IMR-90 (cell line): ENCODE data around the gene CCDC77. TPM values are rescaled to one million over a fixed set of nuclear protein-coding genes. Genes with fewer than 3 reads are reported as not detected.

Experiments used
- ATAC-seq: fragments of 200-7000 bp; cut with Tn5 transposase; 2 replicates; pipeline ENCODE4 v1.9.1; 2020; ENCODE audit warnings: low read depth, mild to moderate bottlenecking, moderate library complexity
- BruUV-seq: library from RNA; stranded (reverse); fragments of 400-500 nt; replicated peaks from 2 replicates; lab custom pipeline; 2021; lab: Mats Ljungman, UMichigan
- CTCF ChIA-PET: fragments of 300-600 bp; formaldehyde crosslinking; extraction: SDS; loops from one replicate; lab custom pipeline; 2021; ENCODE audit warnings: antibody characterized with exemption; lab: Yijun Ruan, JAX
- POLR2A ChIA-PET: fragments of 300-600 bp; sonication (Branson Sonifier 250); formaldehyde crosslinking; loops from one replicate; lab custom pipeline; 2022; ENCODE audit warnings: antibody characterized with exemption; ENCODE audit not compliant: unreplicated experiment; lab: Charles Lee
- DNase-seq: peaks from one replicate; pipeline ENCODE4 v3.0.0; 2013
- H2AFZ ChIP-seq: replicated peaks from 2 replicates; pipeline ENCODE3; 2013; ENCODE audit warnings: low read length, mild to moderate bottlenecking; ENCODE audit not compliant: poor library complexity
- H2AK5ac ChIP-seq: 2 replicates; pipeline ENCODE4 v1.6.1; 2013; ENCODE audit warnings: low read depth, low read length, inconsistent platforms
- H2AK9ac ChIP-seq: replicated peaks from 2 replicates; pipeline ENCODE3; 2013; ENCODE audit warnings: mild to moderate bottlenecking, low read depth, low read length, moderate library complexity; ENCODE audit not compliant: poor library complexity
- H2BK120ac ChIP-seq: 2 replicates; pipeline ENCODE4 v1.6.1; 2013; ENCODE audit warnings: low read depth, low read length, inconsistent platforms
- H2BK15ac ChIP-seq: 3 replicates; pipeline ENCODE4 v1.6.1; 2013; ENCODE audit warnings: low read depth, low read length, inconsistent platforms
- H2BK20ac ChIP-seq: 2 replicates; pipeline ENCODE4 v1.6.1; 2013; ENCODE audit warnings: low read depth, mild to moderate bottlenecking, inconsistent platforms, low read length, moderate library complexity
- H2BK5ac ChIP-seq: 2 replicates; pipeline ENCODE4 v1.6.1; 2013; ENCODE audit warnings: mild to moderate bottlenecking, low read depth, low read length, inconsistent platforms; ENCODE audit not compliant: poor library complexity, severe bottlenecking
- H3K14ac ChIP-seq: replicated peaks from 2 replicates; pipeline ENCODE4 v1.6.1; 2013; ENCODE audit warnings: low read depth, low read length, inconsistent platforms
- H3K18ac ChIP-seq: 2 replicates; pipeline ENCODE4 v1.6.1; 2013; ENCODE audit warnings: low read depth, low read length, control low read depth
- H3K23ac ChIP-seq: 2 replicates; pipeline ENCODE4 v1.6.1; 2013; ENCODE audit warnings: low read depth, low read length, inconsistent platforms
- H3K27ac ChIP-seq: 2 replicates; pipeline ENCODE4 v1.5.1; 2013; ENCODE audit warnings: mild to moderate bottlenecking, control low read depth, low read length; ENCODE audit not compliant: insufficient read depth
- H3K27me3 ChIP-seq: 2 replicates; pipeline ENCODE4 v1.6.1; 2013; ENCODE audit warnings: low read length; ENCODE audit not compliant: control insufficient read depth, insufficient read depth
- H3K36me3 ChIP-seq: 2 replicates; pipeline ENCODE4 v1.6.1; 2013; ENCODE audit warnings: low read length, mixed read lengths; ENCODE audit not compliant: control insufficient read depth, insufficient read depth
- H3K4ac ChIP-seq: 2 replicates; pipeline ENCODE4 v1.6.1; 2013; ENCODE audit warnings: low read depth, low read length, inconsistent platforms
- H3K4me1 ChIP-seq: 2 replicates; pipeline ENCODE4 v1.6.1; 2013; ENCODE audit warnings: low read length, mixed read lengths; ENCODE audit not compliant: control insufficient read depth, insufficient read depth
- H3K4me2 ChIP-seq: 2 replicates; pipeline ENCODE4 v1.6.1; 2013; ENCODE audit warnings: low read depth, mild to moderate bottlenecking, control low read depth, low read length, moderate library complexity
- H3K4me3 ChIP-seq: 2 replicates; pipeline ENCODE4 v1.5.1; 2013; ENCODE audit warnings: low read depth, mild to moderate bottlenecking, control low read depth, low read length, moderate library complexity; ENCODE audit not compliant: insufficient read depth
- H3K56ac ChIP-seq: 2 replicates; pipeline ENCODE4 v1.6.1; 2013; ENCODE audit warnings: low read length, inconsistent platforms; ENCODE audit not compliant: insufficient read depth; ENCODE audit errors: extremely low read depth
- H3K79me1 ChIP-seq, 2 experiments: 2 replicates each; pipeline ENCODE4 v1.6.1; 2013; ENCODE audit warnings: low read length in 2 of 2, inconsistent platforms in 1 of 2, low read depth in 1 of 2
- H3K9ac ChIP-seq: 2 replicates; pipeline ENCODE4 v1.6.1; 2013; ENCODE audit warnings: low read depth, low read length, control low read depth
- H3K9me1 ChIP-seq: 2 replicates; pipeline ENCODE4 v1.6.1; 2013; ENCODE audit warnings: low read length, inconsistent platforms; ENCODE audit not compliant: insufficient read depth
- H3K9me3 ChIP-seq: 2 replicates; pipeline ENCODE4 v1.6.1; 2013; ENCODE audit warnings: low read length; ENCODE audit not compliant: control insufficient read depth, insufficient read depth
- H4K20me1 ChIP-seq: 2 replicates; pipeline ENCODE4 v1.6.1; 2013; ENCODE audit warnings: low read length, inconsistent platforms; ENCODE audit not compliant: insufficient read depth
- H4K5ac ChIP-seq: 2 replicates; pipeline ENCODE4 v1.6.1; 2013; ENCODE audit warnings: mild to moderate bottlenecking, low read depth, low read length, control low read depth
- H4K8ac ChIP-seq, 2 experiments: 2 replicates each; pipeline ENCODE4 v1.6.1; 2013; ENCODE audit warnings: low read depth in 2 of 2, low read length in 2 of 2, control low read depth in 1 of 2, inconsistent platforms in 1 of 2
- H4K91ac ChIP-seq: 2 replicates; pipeline ENCODE4 v1.6.1; 2013; ENCODE audit warnings: low read depth, low read length, inconsistent platforms; ENCODE audit not compliant: insufficient read depth
- BHLHE40 ChIP-seq: fragments of 150-350 bp; IDR thresholded peaks from 2 replicates; pipeline ENCODE4 v1.6.1; 2016; ENCODE audit warnings: mild to moderate bottlenecking, low read depth, low read length
- MAFK ChIP-seq: IDR thresholded peaks from 2 replicates; pipeline ENCODE4 v1.6.1; 2012; ENCODE audit warnings: low read depth, low read length, improper control_type of control experiment
- NFE2L2 ChIP-seq: fragments of 150-350 bp; IDR thresholded peaks from 2 replicates; pipeline ENCODE4 v1.6.1; 2016; ENCODE audit warnings: low read depth, mild to moderate bottlenecking, low read length
- RCOR1 ChIP-seq: IDR thresholded peaks from 2 replicates; pipeline ENCODE4 v1.6.1; 2012; ENCODE audit warnings: mild to moderate bottlenecking, low read length, improper control_type of control experiment; ENCODE audit not compliant: insufficient replicate concordance
- RFX5 ChIP-seq: IDR thresholded peaks from 2 replicates; pipeline ENCODE4 v1.8.0; 2012; ENCODE audit warnings: low read depth, mild to moderate bottlenecking, low read length, moderate library complexity
- WGBS, 2 experiments: methylation state at CpG; one replicate each; pipeline versions ENCODE4 v1.1.5 to v1.1.7; 2013; ENCODE audit warnings: missing lambda C conversion rate in 2 of 2; ENCODE audit not compliant: insufficient read length in 1 of 2; ENCODE audit errors: extremely low coverage in 2 of 2; 5-methylcytosine and 5-hydroxymethylcytosine counted together
- dilution Hi-C: fragments of 300-500 bp; cut with HindIII; formaldehyde crosslinking; loops from one replicate; pipeline ENCODE4 v1.14.3; 2018; ENCODE audit warnings: low sequenced_read_pairs; ENCODE audit not compliant: unreplicated experiment
- in situ Hi-C: fragments of 300-500 bp; cut with MboI; formaldehyde crosslinking; loops from 3 replicates; pipeline ENCODE4 v1.14.3; 2019; ENCODE audit warnings: low sequenced_read_pairs, inconsistent platforms, mixed read lengths
- intact Hi-C: fragments of 100-400 bp; cut with micrococcal nuclease; formaldehyde crosslinking; loops from 2 replicates; pipeline ENCODE4 v1.10.0; 2022
- polyA plus RNA-seq, 3 experiments: library from polyadenylated mRNA; depleted of rRNA; stranded (reverse); fragments of >200 nt; gene quantifications; 2 replicates each; pipeline ENCODE4 v1.2.3, GENCODE V29; 2012; ENCODE audit warnings: low replicate concordance in 1 of 3
- total RNA-seq: library from RNA; depleted of rRNA; stranded (reverse); fragments of >200 nt; gene quantifications from 2 replicates; pipeline ENCODE4 v1.2.3, GENCODE V29; 2012
- TF ChIP-seq, protein P1 (sequence below): conservative IDR thresholded peaks from 2 replicates; pipeline ENCODE4 v1.5.1; 2012; ENCODE audit warnings: mild to moderate bottlenecking, low read depth, low read length, improper control_type of control experiment

The CCDC77 gene
- total and polyA plus RNA-seq, 2 of the 4 experiments (the other 2 are of a cell fraction), result 6.6 to 7.2 TPM

DNA sequence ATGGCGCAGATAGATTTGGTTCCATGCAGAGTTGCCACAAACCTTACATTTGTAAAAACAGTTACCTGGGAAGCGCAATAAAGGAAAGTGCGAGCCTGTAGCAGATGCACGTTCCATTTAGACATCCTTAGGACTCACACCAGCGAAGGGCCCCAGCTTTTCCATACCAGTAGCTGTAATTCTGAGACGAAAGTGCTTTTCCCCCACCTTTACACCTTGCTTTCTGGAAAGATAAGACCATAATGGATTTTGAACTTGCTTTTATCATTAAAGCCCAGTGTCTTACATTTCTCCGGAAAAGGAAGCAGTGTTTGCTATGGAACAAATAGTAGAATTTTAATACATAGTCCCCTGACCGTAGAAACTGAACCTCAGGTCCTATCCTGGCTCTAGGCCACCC is 616 bp upstream of the CCDC77 start:
- no CpG with 5 or more reads among the region's 8 CpGs for WGBS, 2 experiments
- BruUV-seq, result no TSS peak
- intact Hi-C loops, result no loop called here

More for the DNA sequence above, 616 bp upstream of the CCDC77 start:
- TF ChIP-seq RCOR1, result no peak
- TF ChIP-seq MAFK, result no peak
- no peak for TF ChIP-seq RFX5
- TF ChIP-seq, protein P1, sequence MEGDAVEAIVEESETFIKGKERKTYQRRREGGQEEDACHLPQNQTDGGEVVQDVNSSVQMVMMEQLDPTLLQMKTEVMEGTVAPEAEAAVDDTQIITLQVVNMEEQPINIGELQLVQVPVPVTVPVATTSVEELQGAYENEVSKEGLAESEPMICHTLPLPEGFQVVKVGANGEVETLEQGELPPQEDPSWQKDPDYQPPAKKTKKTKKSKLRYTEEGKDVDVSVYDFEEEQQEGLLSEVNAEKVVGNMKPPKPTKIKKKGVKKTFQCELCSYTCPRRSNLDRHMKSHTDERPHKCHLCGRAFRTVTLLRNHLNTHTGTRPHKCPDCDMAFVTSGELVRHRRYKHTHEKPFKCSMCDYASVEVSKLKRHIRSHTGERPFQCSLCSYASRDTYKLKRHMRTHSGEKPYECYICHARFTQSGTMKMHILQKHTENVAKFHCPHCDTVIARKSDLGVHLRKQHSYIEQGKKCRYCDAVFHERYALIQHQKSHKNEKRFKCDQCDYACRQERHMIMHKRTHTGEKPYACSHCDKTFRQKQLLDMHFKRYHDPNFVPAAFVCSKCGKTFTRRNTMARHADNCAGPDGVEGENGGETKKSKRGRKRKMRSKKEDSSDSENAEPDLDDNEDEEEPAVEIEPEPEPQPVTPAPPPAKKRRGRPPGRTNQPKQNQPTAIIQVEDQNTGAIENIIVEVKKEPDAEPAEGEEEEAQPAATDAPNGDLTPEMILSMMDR, result no peak
- TF ChIP-seq BHLHE40, result no peak
- TF ChIP-seq NFE2L2, result no peak
- in situ Hi-C loops (no loop called here), dilution Hi-C loops (no loop called here)
- no peak overlapping the region for H2BK15ac ChIP-seq
- H3K56ac ChIP-seq, result no peak overlapping the region
- no peaks in the 10 kb centered on the region for H3K9me3 ChIP-seq
- H3K36me3 ChIP-seq, result no peaks in the 10 kb centered on the region
- ChIA-PET CTCF (interaction anchor here (0.9 kb wide), 1 partner anchor 9 kb away, joined by 3 read pairs; no protein-coding TSS in a partner anchor), POLR2A (no interaction called here)
- peak overlapping the region; percentile 17; the same call in 1 of the 2 replicates for H4K91ac ChIP-seq
- H3K9me1 ChIP-seq, result no peaks in the 10 kb centered on the region
- H3K4me1 ChIP-seq, result no peaks in the 10 kb centered on the region
- no peak overlapping the region for H2BK120ac ChIP-seq
- H4K8ac ChIP-seq, result peak overlapping the region; percentile 63 to 98
- H2AK9ac ChIP-seq, result no peak overlapping the region
- peak overlapping the region; percentile 59 for H3K4me3 ChIP-seq
- H3K23ac ChIP-seq, result no peak overlapping the region
- H3K9ac ChIP-seq, result 0 out of 2 replicates have a peak overlapping the region, but pooled peaks have one; percentile 59
- peak overlapping the region; percentile 30 for H4K5ac ChIP-seq
- H3K79me1 ChIP-seq, result peaks cover 13 to 26% of the 10 kb centered on the region in 2 experiments
- H3K4ac ChIP-seq, result no peak overlapping the region; the same call in 1 of the 2 replicates
- no peak for ATAC-seq
- no peaks in the 10 kb centered on the region for H4K20me1 ChIP-seq
- H2BK5ac ChIP-seq, result no peak overlapping the region
- no peak overlapping the region for H3K27ac ChIP-seq
- peak overlapping the region; percentile 95 for H2AFZ ChIP-seq
- H3K4me2 ChIP-seq, result peak overlapping the region; percentile 97
- DNase-seq, result no peak
- H2AK5ac ChIP-seq, result no peak overlapping the region
- no peak overlapping the region for H3K18ac ChIP-seq
- 0 out of 2 replicates have a peak overlapping the region, but pooled peaks have one; percentile 89 for H3K14ac ChIP-seq
- no peak overlapping the region for H2BK20ac ChIP-seq
- no peaks in the 10 kb centered on the region for H3K27me3 ChIP-seq
